Esophagus muscularis mucosa (tissue), 4 donors: ENCODE data around the gene HMGB3.
"Not testable (repeated sequence)": the region's sequence is repeated elsewhere in the genome, so short reads cannot be mapped to it uniquely, and the experiment has no call there.

ENCODE experiments used
- EP300 ChIP-seq: sonication (generic); formaldehyde crosslinking; IDR thresholded peaks from one replicate; pipeline ENCODE4 v1.6.1; 2017; ENCODE audit warnings: antibody characterized with exemption
- POLR2A ChIP-seq: fragments of 450-650 bp; IDR thresholded peaks from one replicate; pipeline ENCODE4 v1.6.1; 2017; ENCODE audit warnings: antibody characterized with exemption, moderate library complexity, mild to moderate bottlenecking, low read depth
- TF ChIP-seq, protein P1 (sequence below), 3 experiments: fragments of 200-600 bp in 2 of 3; fragments of 450-650 bp in 1 of 3; sonication (generic) in 2 of 3; IDR thresholded peaks; one replicate each; pipeline ENCODE4 v1.5.1; 2017 to 2019; ENCODE audit warnings: antibody characterized with exemption in 3 of 3, mild to moderate bottlenecking in 2 of 3, moderate library complexity in 1 of 3

DNA sequence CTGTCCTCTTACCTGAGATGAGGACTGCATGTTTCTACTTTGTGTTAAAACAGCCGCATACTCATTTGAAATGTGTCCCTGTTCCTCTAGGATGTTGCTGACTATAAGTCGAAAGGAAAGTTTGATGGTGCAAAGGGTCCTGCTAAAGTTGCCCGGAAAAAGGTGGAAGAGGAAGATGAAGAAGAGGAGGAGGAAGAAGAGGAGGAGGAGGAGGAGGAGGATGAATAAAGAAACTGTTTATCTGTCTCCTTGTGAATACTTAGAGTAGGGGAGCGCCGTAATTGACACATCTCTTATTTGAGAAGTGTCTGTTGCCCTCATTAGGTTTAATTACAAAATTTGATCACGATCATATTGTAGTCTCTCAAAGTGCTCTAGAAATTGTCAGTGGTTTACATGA, 4.6 kb downstream of the HMGB3 start:
- TF ChIP-seq, protein P1, sequence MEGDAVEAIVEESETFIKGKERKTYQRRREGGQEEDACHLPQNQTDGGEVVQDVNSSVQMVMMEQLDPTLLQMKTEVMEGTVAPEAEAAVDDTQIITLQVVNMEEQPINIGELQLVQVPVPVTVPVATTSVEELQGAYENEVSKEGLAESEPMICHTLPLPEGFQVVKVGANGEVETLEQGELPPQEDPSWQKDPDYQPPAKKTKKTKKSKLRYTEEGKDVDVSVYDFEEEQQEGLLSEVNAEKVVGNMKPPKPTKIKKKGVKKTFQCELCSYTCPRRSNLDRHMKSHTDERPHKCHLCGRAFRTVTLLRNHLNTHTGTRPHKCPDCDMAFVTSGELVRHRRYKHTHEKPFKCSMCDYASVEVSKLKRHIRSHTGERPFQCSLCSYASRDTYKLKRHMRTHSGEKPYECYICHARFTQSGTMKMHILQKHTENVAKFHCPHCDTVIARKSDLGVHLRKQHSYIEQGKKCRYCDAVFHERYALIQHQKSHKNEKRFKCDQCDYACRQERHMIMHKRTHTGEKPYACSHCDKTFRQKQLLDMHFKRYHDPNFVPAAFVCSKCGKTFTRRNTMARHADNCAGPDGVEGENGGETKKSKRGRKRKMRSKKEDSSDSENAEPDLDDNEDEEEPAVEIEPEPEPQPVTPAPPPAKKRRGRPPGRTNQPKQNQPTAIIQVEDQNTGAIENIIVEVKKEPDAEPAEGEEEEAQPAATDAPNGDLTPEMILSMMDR (IDR thresholded peaks at IDR 0.05) = not testable (repeated sequence)
- not testable (repeated sequence) for TF ChIP-seq POLR2A, EP300
